GM18909 (cell line): ENCODE results near the gene FZR1.
A peak's percentile ranks its signal among the peaks of the same experiment; 100 is the strongest.
"Not testable (repeated sequence)": the region's sequence is repeated elsewhere in the genome, so short reads cannot be mapped to it uniquely, and the experiment has no call there.

Experiments used
- ATAC-seq: cut with Tn5 transposase; IDR thresholded peaks from one replicate; pipeline ENCODE4 v1.9.1; 2021; ENCODE audit warnings: mild to moderate bottlenecking; ENCODE audit not compliant: unreplicated experiment, poor library complexity

Gene FZR1

GRCh38 chr19:3563709-3564524 is 57.8 kb downstream of the FZR1 start:
- no peak for ATAC-seq

DNA sequence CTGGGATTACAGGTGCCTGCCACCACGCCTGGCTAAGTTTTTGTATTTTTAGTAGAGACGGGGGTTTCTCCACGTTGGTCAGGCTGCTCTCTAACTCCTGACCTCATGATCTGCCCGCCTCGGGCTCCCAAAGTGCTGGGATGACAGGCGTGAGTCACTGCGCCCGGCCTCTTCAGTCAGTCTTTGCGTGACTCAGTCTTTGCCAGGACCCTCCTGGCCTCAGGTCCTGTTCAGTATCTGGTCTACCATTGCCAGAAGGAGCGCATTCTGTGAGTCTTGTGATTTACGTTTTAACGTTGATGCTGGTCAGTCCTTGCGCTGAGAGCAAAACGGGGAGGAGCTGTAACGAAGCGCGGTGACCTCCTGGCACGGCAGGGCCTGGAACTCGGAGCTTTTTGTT is 59.0 kb downstream of the FZR1 start:
- ATAC-seq = no peak

- not testable (repeated sequence) for ATAC-seq
Observed at GRCh38 chr19:3570042-3570441, 63.9 kb downstream of the FZR1 start.

GRCh38 chr19:3570606-3571011 is 64.5 kb downstream of the FZR1 start:
- ATAC-seq = no peak

DNA sequence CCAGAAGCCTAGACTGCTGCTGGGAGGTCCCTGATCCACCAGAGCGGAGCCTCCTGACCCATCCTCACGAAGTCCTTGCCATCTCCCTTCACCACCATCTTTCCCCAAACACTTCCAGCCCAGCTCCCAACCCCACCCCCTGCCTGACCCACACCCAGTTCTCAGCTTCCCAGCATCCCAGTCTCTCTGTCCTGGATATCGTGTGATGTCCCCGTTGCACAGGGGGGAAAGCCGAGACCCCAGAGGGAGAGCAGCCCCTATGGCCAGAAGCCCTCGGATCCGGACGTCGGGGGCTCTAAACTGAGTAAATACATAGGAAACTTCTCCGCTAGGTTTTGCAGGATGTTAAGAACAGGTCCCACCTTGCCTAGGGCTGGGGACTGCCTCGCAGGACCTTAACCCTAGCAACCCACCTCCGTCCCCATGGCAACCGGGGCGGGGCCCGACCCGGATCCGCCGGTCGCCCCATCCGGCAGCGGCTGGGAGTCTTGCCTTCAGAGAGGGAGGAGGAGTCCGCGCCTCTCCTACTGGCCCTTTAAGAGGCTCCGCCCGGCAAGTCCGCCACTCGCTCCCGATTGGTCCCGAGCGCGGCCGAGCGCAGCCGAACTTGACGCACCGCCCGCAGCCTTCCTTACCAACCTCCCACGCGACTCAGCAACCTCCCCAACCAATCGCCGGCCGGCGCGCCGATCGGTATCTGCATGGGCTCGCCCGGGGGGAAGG is 66.2 kb downstream of the FZR1 start:
- ATAC-seq = peak; percentile 87

DNA sequence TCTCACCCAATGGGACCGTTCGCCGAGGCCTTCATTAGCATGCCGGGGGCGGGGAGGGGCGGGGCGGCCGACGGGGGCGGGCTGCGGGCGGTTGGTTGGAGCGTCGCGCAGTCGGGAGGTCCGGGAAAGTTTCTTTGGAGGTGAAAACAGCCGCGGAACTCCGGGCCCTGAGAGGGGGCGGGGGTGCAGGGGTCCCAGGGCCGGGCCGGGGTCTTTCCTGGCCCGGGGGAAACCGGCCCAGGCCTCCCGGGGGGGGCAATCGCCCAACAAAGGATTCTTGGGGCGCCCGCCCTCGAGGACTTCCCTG is 66.7 kb downstream of the FZR1 start, which contains the start of gene HMG20B:
TSS of gene HMG20B (plus strand) at position 90 of the 307 bp plus-strand sequence. CDS start 366 bp downstream, outside the sequence.
- no peak for ATAC-seq

- ATAC-seq = peak; percentile 7
Observed at GRCh38 chr19:3573162-3573857, 67.2 kb downstream of the FZR1 start.

- ATAC-seq = no peak
Observed at GRCh38 chr19:3573858-3574637, 67.9 kb downstream of the FZR1 start.

DNA sequence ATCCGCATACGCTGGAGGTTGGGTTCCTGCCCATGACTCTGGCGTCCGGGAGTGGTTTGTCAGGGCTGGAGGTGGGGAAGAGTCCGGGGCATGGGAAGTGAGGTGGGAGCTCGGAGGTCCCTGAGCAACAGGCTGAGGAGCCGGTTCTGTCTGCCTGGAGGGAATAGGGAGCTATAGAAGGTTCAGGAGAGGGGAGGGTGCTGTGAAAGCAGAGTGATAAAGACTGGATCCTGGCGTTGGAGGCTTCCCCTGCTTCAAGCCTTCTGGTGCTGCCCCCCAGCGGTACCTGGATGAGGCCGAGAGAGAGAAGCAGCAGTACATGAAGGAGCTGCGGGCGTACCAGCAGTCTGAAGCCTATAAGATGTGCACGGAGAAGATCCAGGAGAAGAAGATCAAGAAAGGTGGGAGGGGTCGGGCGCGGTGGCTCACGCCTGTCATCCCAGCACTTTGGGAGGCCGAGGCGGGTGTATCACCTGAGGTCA is 69.2 kb downstream of the FZR1 start:
- no peak for ATAC-seq

GRCh38 chr19:3575949-3576673 is 70.0 kb downstream of the FZR1 start:
- no peak for ATAC-seq

GRCh38 chr19:3576696-3577443 is 70.8 kb downstream of the FZR1 start:
- ATAC-seq = no peak

GRCh38 chr19:3577723-3578344 is 71.7 kb downstream of the FZR1 start:
- ATAC-seq = no peak

- ATAC-seq = no peak
Observed at GRCh38 chr19:3578390-3578789, 72.3 kb downstream of the FZR1 start.

GRCh38 chr19:3580156-3580934 is 74.2 kb downstream of the FZR1 start:
- ATAC-seq = no peak

- ATAC-seq = not testable (repeated sequence)
Observed at GRCh38 chr19:3581792-3582191, 75.7 kb downstream of the FZR1 start.

- ATAC-seq = not testable (repeated sequence)
Observed at GRCh38 chr19:3584036-3584802, 78.1 kb downstream of the FZR1 start.
